NK-92 (cell line): Measurements from ENCODE around the gene MDH1.

ENCODE experiments used
- DNase-seq: peaks from one replicate; lab custom pipeline; 2025; ENCODE audit not compliant: unreplicated experiment; lab: John Stamatoyannopoulos, UW

Gene MDH1

DNA sequence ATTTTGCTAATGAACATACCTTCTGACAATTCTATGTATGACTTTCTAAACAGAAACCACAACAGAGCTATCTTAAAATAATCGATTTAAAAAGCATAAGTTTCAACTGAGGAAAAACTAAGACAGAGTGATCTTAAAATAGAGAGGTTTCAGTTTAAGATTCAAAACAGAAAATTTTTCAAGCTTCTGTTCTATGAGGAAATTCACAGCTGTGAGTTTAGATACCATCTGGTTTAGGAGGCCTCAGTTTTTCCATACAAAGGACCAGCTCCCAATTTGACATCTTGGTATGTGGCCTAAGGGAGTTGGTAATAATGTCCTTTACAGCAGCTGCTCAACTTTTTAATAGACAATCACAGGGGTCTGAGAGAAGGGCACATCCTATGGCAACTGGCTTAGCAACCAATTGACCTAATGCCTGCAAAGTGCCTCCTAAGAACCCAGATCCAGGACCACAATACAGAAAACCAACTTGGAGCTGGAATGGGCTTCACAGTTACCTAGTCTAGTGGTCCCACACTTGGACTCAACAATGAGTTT, 39.7 kb downstream of the MDH1 start:
- no peak for DNase-seq

DNA sequence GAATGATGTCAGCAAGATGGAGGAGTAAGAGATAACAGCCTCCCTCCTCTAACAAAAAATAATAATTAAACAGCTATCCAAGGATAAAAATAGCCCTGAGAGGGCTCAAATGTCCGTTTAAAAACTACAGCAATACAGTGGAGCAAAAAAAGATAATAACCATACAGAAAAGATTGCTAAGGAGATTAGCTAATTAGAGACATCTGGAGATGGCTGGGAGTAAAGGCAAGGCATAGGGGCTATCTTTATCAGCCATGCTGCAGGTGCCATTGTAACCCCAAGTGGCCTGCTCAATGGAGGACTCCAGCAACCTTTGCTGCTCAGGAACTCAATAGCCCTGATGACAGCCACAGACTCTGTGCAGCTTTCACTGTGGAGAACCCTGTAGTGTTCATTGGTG, 42.7 kb downstream of the MDH1 start:
- DNase-seq, result no peak

- DNase-seq, result no peak
Measured at GRCh38 chr2:63632382-63632781, 43.6 kb downstream of the MDH1 start.

GRCh38 chr2:63639344-63639743, 50.6 kb downstream of the MDH1 start:
- no peak for DNase-seq

- no peak for DNase-seq
Measured at GRCh38 chr2:63642946-63643345, 54.2 kb downstream of the MDH1 start.

DNA sequence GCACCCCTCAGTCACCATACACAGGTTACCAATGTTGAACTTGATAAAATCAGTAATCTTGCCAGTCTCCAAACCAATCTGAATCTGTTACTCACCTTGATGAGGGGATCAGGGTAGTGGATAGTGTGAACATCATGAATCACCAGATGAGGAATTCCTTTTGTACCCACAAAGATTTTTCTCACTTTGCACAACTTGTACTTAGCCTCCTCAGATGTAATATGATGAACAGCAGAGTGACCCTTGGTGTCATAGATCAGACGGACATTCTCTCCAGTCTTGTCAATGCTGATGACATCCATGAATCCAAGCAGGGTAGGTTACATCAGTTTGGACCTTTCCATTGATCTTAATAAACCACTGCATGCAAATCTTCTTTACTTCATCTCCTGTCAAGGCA, 54.7 kb downstream of the MDH1 start:
- DNase-seq, result no peak

DNA sequence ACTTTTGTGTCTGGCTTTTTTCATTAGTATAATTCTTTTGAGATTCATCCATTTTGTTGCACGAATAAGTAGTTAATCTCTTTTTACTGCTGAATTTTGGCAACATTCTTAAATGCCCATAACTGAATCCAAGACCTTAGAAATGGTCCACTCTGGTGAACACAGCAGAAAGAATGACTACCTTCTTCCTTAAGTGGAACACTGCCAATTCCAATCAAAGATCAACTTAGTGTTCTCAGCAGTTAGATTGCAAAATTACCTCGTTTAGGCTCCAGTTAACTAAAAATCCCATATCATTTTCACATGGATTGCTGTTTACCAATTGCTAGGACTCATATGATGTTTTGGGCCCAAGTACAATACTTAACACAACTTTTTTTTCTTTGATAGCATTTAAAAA, 59.9 kb downstream of the MDH1 start:
- DNase-seq, result no peak

DNA sequence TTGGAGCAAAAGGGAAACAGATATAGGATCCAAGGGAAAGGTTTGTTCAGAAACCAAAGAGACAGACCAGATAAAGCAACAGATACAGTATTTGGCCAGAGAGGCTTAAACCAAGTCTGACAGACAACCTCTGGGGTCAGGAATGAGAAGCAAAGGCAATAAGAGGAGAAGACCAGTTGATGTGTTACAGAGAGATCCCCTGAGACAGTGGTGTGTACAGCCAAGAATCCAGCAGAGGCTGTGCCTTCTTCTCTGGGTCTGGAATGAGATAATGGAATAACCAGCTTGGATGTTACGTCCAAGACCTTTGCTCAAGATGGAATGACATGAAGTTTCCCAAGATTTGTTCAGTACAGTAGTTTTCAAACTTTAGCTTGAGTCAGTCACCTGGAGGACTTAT, 61.1 kb downstream of the MDH1 start:
- DNase-seq, result no peak

DNA sequence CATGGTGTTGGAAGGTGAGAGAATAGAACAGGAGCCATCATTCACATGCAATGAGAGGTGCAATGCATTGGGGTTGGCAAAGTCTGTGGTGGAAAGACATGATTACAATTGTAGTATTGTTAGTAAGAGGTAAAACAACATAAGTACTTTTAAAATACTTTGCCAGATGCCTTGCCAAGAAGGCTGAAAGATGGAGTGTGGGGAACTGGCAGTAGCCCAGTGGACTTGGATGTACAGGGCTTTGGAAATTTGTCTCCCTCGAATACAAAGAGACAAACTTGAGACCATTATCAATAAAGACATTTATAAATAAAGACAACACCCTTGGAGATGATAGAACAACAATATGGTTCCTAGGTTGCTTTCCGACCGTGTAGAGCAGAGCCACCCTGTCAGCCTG, 62.0 kb downstream of the MDH1 start:
- no peak for DNase-seq

- DNase-seq, result no peak
Measured at GRCh38 chr2:63651356-63651755, 62.6 kb downstream of the MDH1 start.

DNA sequence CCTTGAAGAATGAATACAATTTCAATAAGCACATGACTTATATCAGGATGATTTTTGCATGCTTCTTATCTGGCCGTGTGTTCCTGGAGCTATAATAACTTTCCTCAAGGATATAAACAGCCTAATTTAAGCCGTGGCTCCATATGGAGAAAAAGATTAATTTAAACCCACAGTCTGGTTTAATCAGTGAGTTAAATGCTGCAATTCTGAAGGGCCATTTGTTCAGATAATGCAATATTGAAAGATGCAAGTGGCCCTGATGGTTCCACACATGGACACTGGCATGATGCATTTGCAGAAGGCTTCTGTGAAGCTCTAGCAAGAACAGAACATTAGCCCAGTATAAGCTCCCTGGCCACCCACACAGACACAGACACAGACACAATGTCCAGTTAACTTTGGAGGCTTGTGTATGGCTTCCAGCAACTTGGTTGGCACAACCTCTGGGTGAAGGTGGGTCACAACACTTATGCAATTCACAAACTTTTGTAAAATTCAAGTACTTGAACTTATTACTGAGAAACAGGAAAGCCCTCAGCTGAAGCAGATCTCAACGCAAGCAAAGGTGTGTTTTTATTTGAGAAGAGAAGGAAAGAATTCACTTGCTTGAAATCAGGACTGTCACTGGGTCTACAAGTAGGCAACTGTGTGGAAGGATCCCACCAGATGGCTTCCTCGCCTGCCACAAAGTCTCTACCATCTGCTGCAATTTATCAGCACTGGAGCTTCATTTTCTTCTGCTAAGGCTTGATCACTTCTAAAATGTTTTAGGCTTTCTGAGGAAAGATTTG, 63.3 kb downstream of the MDH1 start:
- DNase-seq, result no peak

DNA sequence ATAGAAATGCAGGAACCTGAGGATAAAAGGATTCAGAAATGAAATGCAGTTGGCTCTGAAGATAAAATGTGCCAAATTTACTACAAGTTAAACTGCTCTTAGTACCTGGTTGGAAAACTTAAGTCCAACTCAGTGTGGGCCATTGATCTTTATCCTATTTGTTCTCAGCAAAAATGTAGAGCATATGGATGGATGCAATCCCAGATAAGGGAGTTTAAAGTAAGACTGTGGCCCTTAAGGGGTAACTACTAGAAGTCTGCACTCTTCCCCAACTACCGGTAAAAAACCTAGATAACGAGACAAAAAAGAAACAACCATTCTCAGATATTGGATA, 63.9 kb downstream of the MDH1 start:
- DNase-seq, result no peak

DNA sequence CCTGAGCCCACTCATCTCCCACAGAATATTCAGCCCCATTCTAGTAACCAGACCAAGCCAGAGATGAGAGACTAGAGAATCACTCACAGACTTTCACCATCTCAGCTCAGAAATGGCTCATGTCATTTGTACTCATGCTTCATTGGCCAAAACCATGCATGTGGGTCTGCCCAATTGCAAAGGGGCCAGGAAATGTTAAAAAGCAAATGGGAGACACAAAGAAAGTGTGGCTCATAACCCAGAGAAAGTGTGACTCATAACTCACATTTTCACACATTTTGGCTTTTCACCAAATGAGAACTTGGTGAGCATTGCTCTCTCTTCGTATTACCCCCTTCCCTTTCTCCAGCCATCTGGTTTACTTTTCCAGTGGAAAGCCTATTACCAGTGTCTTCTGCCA, 66.2 kb downstream of the MDH1 start:
- DNase-seq, result no peak
